Small intestine (tissue), 7 donors: ENCODE results near the gene LGALS8. TPM values are rescaled to one million over a fixed set of nuclear protein-coding genes. Genes with fewer than 3 reads are reported as not detected.

Experiments used
- DNase-seq, 2 donors: peaks; one replicate each; pipeline versions ENCODE4 v3.0.0 to v3.0.0-alpha.2; 2013
- FAIRE-seq: peaks from 2 replicates; lab custom pipeline; 2012; peaks lifted over from hg19 to GRCh38; lab: Jason Lieb, UNC
- H3K27ac ChIP-seq, 3 donors: one replicate each; pipeline ENCODE4 v1.5.1; 2013; ENCODE audit warnings: low read length in 2 of 3, mild to moderate bottlenecking in 2 of 3, control low read depth in 1 of 3, inconsistent platforms in 1 of 3, low read depth in 1 of 3, moderate library complexity in 1 of 3
- H3K27me3 ChIP-seq, 3 donors: one replicate each; pipeline ENCODE4 v1.6.1; 2013; ENCODE audit warnings: low read length in 3 of 3, inconsistent platforms in 1 of 3; ENCODE audit not compliant: control insufficient read depth in 3 of 3, insufficient read depth in 3 of 3
- H3K36me3 ChIP-seq, 3 donors: one replicate each; pipeline ENCODE4 v1.6.1; 2013; ENCODE audit warnings: low read length in 3 of 3, inconsistent platforms in 1 of 3, low read depth in 1 of 3, mild to moderate bottlenecking in 1 of 3, moderate library complexity in 1 of 3; ENCODE audit not compliant: control insufficient read depth in 3 of 3, insufficient read depth in 2 of 3
- H3K4me1 ChIP-seq, 3 donors: one replicate each; pipeline ENCODE4 v1.6.1; 2013; ENCODE audit warnings: low read length in 2 of 3, inconsistent platforms in 1 of 3, low read depth in 1 of 3, mild to moderate bottlenecking in 1 of 3, moderate library complexity in 1 of 3; ENCODE audit not compliant: control insufficient read depth in 3 of 3, insufficient read depth in 2 of 3
- H3K4me3 ChIP-seq, 3 donors: one replicate each; pipeline ENCODE4 v1.5.1; 2013; ENCODE audit warnings: low read length in 3 of 3, control low read depth in 1 of 3, inconsistent platforms in 1 of 3, low read depth in 1 of 3, mild to moderate bottlenecking in 1 of 3, moderate library complexity in 1 of 3
- H3K9me3 ChIP-seq, 2 donors: one replicate each; pipeline ENCODE4 v1.6.1; 2013; ENCODE audit warnings: low read depth in 1 of 2, low read length in 1 of 2; ENCODE audit not compliant: control insufficient read depth in 2 of 2, insufficient read depth in 1 of 2
- WGBS, 3 donors: extraction: QIAGEN DNeasy Blood & Tissue Kit; methylation state at CpG; one replicate each; pipeline ENCODE4 v1.1.7; 2013; 5-methylcytosine and 5-hydroxymethylcytosine counted together
- polyA plus RNA-seq, 4 donors: library from polyadenylated mRNA; stranded (reverse) in 3 of 4; unstranded in 1 of 4; fragments of 200-250 nt in 3 of 4; fragments of 120-200 nt in 1 of 4; gene quantifications; one replicate each; pipeline versions ENCODE4 v1.2.1 to v1.2.3, GENCODE V29; 2013
- donor health status: healthy with polysubstance abuse.
- donor health status: control.
- donor health status: control.
- donor health status: Bipolar disorder and iron deficiency.
- donor health status: healthy.

LGALS8 gene
- polyA plus RNA-seq, 4 donors: 15.0 to 53.2 (median 18.0) TPM

DNA sequence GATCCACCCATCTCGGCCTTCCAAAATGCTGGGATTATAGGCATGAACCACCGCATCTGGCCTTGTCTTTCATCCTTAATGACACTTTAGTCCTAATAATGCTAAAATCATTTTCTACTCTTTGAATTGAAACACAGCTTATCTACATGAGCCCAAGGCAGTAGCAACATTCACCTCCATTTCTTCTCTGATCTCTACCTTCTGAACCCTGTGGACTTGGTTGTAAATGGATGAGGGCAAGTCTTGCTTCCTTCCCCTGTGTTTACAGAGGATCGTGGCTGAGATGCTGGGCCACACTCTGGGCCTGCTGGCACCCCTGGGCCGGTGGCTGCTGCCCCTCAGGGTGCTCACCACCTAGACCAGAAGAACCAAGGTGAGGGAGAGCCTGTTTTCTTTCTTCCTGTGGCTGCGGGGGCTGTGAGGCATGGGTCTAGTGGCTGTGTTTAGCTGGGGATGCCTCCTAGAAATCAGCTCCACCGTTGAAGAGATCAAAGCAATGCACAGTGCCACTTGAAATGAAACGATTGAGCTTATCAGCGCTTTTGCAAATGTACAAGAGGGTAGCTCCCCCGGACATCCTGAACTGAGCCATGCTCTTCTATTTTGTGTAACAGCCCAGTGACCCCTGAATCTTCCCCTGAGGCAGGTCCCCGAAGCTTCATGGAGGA is 32.2 kb upstream of the LGALS8 start:
- FAIRE-seq (no peak), DNase-seq (no peak)
- H3K27ac ChIP-seq: no peak overlapping the region
- no peak overlapping the region for H3K4me3 ChIP-seq
- no peaks in the 10 kb centered on the region for H3K4me1 ChIP-seq
- no peaks in the 10 kb centered on the region for H3K9me3 ChIP-seq
- peaks cover 0 to 5% (median 0%) of the 10 kb centered on the region in 3 donors for H3K27me3 ChIP-seq
- H3K36me3 ChIP-seq: no peaks in the 10 kb centered on the region
- WGBS, 3 donors: 60 to 69% (median 61%) methylated on average over 10 of the region's 10 CpGs

DNA sequence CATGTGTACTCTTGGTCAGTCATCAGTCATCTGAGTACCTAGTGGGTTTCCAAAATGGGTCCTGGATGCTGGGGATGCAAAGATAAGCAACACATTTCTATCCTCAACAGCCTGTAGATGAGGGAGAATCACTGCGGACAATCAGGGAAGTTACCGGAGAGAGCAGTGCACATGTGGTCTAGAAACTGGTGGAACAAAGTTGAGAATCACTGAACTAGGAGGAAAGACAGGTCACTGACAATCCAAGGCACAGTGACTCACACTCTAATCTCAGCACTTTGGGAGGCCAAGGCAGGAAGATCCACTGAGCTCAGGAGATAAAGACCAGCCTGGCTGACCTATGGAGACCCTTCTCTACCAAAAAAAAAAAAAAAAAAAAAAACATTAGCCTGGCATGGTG is 31.4 kb upstream of the LGALS8 start:
- Histone ChIP-seq H3K27me3 (peaks cover 0 to 5% (median 0%) of the 10 kb centered on the region in 3 donors), H3K9me3 (no peaks in the 10 kb centered on the region), H3K36me3 (no peaks in the 10 kb centered on the region), H3K4me1 (no peaks in the 10 kb centered on the region), H3K27ac (no peak overlapping the region), H3K4me3 (no peak overlapping the region)
- FAIRE-seq (no peak), DNase-seq (no peak)
- 91 to 96% (median 91%) methylated on average over 2 of the region's 2 CpGs for WGBS, 3 donors

DNA sequence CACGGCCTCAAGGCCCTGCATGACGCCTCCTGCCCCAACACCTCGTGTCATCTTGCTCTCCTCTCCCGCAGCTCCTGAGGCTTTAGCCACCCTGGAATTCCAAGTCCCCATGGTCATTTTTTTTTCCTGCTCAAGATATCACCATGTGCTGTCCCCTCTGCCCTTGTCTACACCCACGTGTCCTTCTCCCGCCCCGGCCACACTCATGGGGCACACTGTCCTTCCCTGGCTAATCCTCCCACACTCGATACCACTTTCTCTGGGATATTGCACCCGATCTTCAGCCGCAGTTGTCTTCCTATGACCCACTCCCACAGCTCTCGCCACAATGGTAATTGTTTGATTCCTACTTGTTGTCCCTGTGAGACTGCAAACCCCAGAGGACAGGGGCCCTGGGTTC is 29.7 kb upstream of the LGALS8 start:
- no peaks in the 10 kb centered on the region for H3K36me3 ChIP-seq
- 91% methylated on average over 11 of the region's 11 CpGs for whole genome bisulfite sequencing, 3 donors
- no peak for FAIRE-seq

DNA sequence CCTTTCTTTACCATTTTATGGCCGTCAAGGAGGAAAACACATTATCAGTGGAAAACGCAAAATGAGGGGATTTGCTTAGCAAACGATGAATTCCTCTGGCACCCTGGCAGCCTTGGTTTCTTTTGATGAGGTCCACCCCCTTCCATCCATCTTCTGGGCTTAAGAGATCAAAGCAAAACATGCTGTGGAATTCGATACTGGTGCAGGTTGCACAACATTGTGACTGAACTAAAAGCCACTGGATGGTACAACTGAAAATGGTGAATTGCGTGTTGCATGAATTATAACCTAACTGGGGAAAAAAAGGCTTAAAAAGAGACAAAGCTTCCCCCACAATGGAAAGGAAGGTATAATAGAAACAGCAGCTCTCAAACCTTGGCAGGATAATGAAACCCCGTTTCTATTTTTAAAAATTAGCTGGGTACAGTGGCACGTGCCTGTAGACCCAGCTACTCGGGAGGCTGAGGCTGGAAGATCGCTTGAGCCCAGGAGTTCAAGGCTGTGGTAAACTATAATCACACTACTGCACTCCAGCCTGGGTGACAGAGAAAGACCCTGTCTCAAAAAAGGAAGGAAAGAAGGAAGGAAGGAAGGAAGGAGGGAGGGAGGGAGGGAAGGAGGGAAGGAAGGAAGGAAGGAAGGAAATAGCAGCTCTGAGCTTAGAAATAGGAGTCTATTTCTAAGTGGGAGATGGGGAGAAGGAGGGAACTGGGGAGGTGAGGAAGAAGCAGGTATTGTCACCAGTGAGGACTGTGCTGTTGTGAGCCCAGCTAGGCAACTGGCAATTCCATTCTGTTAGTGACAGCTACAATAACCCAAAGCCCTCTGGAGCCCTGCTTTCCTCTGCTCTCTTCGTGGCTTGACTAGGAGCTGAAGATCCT is 29.0 kb upstream of the LGALS8 start:
- 54 to 67% (median 57%) methylated on average over 10 of the region's 10 CpGs for WGBS, 3 donors
- FAIRE-seq: no peak
- no peak for DNase-seq

More for the DNA sequence above, 29.7 kb upstream of the LGALS8 start:
- Histone ChIP-seq H3K9me3 (no peaks in the 10 kb centered on the region), H3K27me3 (peaks cover 0 to 5% (median 0%) of the 10 kb centered on the region in 3 donors), H3K4me1 (no peaks in the 10 kb centered on the region), H3K4me3 (no peak overlapping the region), H3K27ac (no peak overlapping the region)
- no peak for DNase-seq

GRCh38 chr1:236495467-236496112 is 28.2 kb upstream of the LGALS8 start:
- H3K9me3 ChIP-seq: no peaks in the 10 kb centered on the region
- no peak overlapping the region for H3K4me3 ChIP-seq
- H3K27me3 ChIP-seq: peaks cover 0 to 5% (median 0%) of the 10 kb centered on the region in 3 donors
- no peaks in the 10 kb centered on the region for H3K4me1 ChIP-seq
- FAIRE-seq (no peak), DNase-seq (no peak)
- H3K36me3 ChIP-seq: no peaks in the 10 kb centered on the region
- WGBS, 3 donors: 42 to 65% (median 53%) methylated on average over 10 to 11 of the region's 11 CpGs
- H3K27ac ChIP-seq: no peak overlapping the region

More for the DNA sequence above, 29.0 kb upstream of the LGALS8 start:
- no peak overlapping the region for H3K27ac ChIP-seq
- peaks cover 0 to 5% (median 0%) of the 10 kb centered on the region in 3 donors for H3K27me3 ChIP-seq
- H3K36me3 ChIP-seq: no peaks in the 10 kb centered on the region
- no peaks in the 10 kb centered on the region for H3K9me3 ChIP-seq
- no peaks in the 10 kb centered on the region for H3K4me1 ChIP-seq
- no peak overlapping the region for H3K4me3 ChIP-seq

DNA sequence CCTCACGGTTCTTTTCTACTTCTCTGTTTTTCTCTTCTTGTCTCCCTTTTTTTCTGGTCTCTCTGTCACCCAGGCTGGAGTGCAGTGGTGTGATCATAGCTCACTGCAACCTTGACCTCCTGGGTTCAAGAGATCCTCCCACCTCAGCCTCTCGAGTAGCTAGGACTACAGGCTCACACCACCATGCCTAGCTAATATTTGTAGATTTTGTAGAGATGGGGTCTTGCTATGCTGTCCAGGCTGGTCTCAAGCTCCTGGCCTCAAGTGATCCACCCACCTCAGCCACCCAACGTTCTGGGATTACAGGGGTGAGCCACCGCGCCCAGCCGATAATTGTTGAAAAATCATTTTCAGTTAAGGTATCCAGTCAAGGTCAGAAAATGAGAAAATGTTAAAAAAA is 25.9 kb upstream of the LGALS8 start:
- peaks cover 0 to 5% (median 0%) of the 10 kb centered on the region in 3 donors for H3K27me3 ChIP-seq
- no peak for FAIRE-seq
- DNase-seq: no peak
- H3K4me3 ChIP-seq: no peak overlapping the region
- no peak overlapping the region for H3K27ac ChIP-seq
- 71 to 84% (median 83%) methylated on average over 6 of the region's 6 CpGs for WGBS, 3 donors
- no peaks in the 10 kb centered on the region for H3K9me3 ChIP-seq
- H3K36me3 ChIP-seq: no peaks in the 10 kb centered on the region
- peaks cover 0 to under 1% (median 0%) of the 10 kb centered on the region in 3 donors for H3K4me1 ChIP-seq

GRCh38 chr1:236501093-236501492 is 22.7 kb upstream of the LGALS8 start:
- Histone ChIP-seq H3K4me3 (no peak overlapping the region), H3K27ac (no peak overlapping the region), H3K9me3 (no peaks in the 10 kb centered on the region), H3K36me3 (no peaks in the 10 kb centered on the region), H3K27me3 (no peaks in the 10 kb centered on the region), H3K4me1 (peaks cover 0 to 6% (median 0%) of the 10 kb centered on the region in 3 donors)
- DNase-seq (no peak), FAIRE-seq (no peak)
- WGBS, 3 donors: 85 to 91% (median 86%) methylated on average over 6 of the region's 6 CpGs

DNA sequence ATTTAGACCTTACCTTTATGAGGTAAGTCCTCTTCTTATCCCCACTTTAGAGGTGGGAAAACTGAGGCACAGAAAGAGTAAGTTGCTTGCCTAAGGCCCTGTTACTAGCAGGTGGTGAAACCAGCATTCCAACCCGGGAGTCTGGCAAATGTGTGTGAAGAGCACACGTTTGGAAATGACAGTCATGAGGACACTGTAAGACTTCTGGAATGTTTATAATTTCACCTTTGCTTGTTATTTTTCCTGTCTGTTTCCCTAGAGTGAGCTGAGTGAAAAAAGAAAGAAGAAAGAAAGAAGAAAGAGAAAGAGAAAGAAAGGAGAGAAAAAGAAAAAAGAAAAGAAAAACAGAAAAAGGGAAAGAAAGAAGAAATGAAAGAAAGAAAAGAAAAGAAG is 21.2 kb upstream of the LGALS8 start:
- Histone ChIP-seq H3K4me1 (peaks cover 0 to 6% (median 0%) of the 10 kb centered on the region in 3 donors), H3K27ac (no peak overlapping the region), H3K27me3 (no peaks in the 10 kb centered on the region), H3K4me3 (no peak overlapping the region), H3K9me3 (no peaks in the 10 kb centered on the region), H3K36me3 (no peaks in the 10 kb centered on the region)
- DNase-seq (no peak), FAIRE-seq (no peak)
- WGBS, 3 donors: 36 to 47% (median 39%) methylated on average over 2 of the region's 2 CpGs
